GM18507 (cell line): Measurements from ENCODE around the gene DLGAP1.
"Not testable (repeated sequence)": the region's sequence is repeated elsewhere in the genome, so short reads cannot be mapped to it uniquely, and the experiment has no call there.

Experiments used
- DNase-seq: peaks from one replicate; pipeline ENCODE4 v3.0.0; 2011; ENCODE audit warnings: low read depth; ENCODE audit not compliant: insufficient read length; ENCODE audit errors: extremely low spot score
- FAIRE-seq: peaks from 2 replicates; lab custom pipeline; 2011; peaks lifted over from hg19 to GRCh38; lab: Jason Lieb, UNC

The DLGAP1 gene

GRCh38 chr18:4309227-4309626 lies 145.9 kb downstream of the DLGAP1 start:
- DNase-seq, result no peak
- no peak for FAIRE-seq

GRCh38 chr18:4308576-4308975 lies 146.5 kb downstream of the DLGAP1 start:
- DNase-seq (no peak), FAIRE-seq (no peak)

GRCh38 chr18:4299395-4299794 lies 155.7 kb downstream of the DLGAP1 start:
- DNase-seq (no peak), FAIRE-seq (no peak)

- FAIRE-seq, result no peak
Observed at GRCh38 chr18:4293337-4293736, 161.8 kb downstream of the DLGAP1 start.

GRCh38 chr18:4292696-4293095 lies 162.4 kb downstream of the DLGAP1 start:
- FAIRE-seq (no peak), DNase-seq (no peak)

More at GRCh38 chr18:4293337-4293736, 161.8 kb downstream of the DLGAP1 start:
- DNase-seq, result no peak

- not testable (repeated sequence) for FAIRE-seq
Observed at GRCh38 chr18:4287340-4287739, 167.8 kb downstream of the DLGAP1 start.

GRCh38 chr18:4286256-4286655 lies 168.9 kb downstream of the DLGAP1 start:
- DNase-seq (no peak), FAIRE-seq (no peak)

More at GRCh38 chr18:4287340-4287739, 167.8 kb downstream of the DLGAP1 start:
- not testable (repeated sequence) for DNase-seq

- no peak for DNase-seq
- no peak for FAIRE-seq
Observed at GRCh38 chr18:4285525-4285924, 169.6 kb downstream of the DLGAP1 start.

GRCh38 chr18:4284528-4284927 lies 170.6 kb downstream of the DLGAP1 start:
- DNase-seq, result no peak
- FAIRE-seq, result no peak

GRCh38 chr18:4283746-4284291 lies 171.3 kb downstream of the DLGAP1 start:
- no peak for FAIRE-seq
- no peak for DNase-seq

- FAIRE-seq (no peak), DNase-seq (no peak)
Observed at GRCh38 chr18:4282954-4283353, 172.2 kb downstream of the DLGAP1 start.

GRCh38 chr18:4276953-4277585 lies 178.0 kb downstream of the DLGAP1 start:
- no peak for DNase-seq
- FAIRE-seq, result no peak

- FAIRE-seq (no peak), DNase-seq (no peak)
Observed at GRCh38 chr18:4271952-4272351, 183.2 kb downstream of the DLGAP1 start.

- DNase-seq (no peak), FAIRE-seq (no peak)
Observed at GRCh38 chr18:4270988-4271387, 184.1 kb downstream of the DLGAP1 start.

- FAIRE-seq (no peak), DNase-seq (no peak)
Observed at GRCh38 chr18:4270016-4270415, 185.1 kb downstream of the DLGAP1 start.

GRCh38 chr18:4267641-4268040 lies 187.5 kb downstream of the DLGAP1 start:
- FAIRE-seq (no peak), DNase-seq (no peak)

- DNase-seq, result no peak
- FAIRE-seq, result no peak
Observed at GRCh38 chr18:4264347-4264791, 190.7 kb downstream of the DLGAP1 start.

- FAIRE-seq (no peak), DNase-seq (no peak)
Observed at GRCh38 chr18:4260107-4260506, 195.0 kb downstream of the DLGAP1 start.

GRCh38 chr18:4256766-4257417 lies 198.2 kb downstream of the DLGAP1 start:
- DNase-seq (no peak), FAIRE-seq (no peak)

- no peak for DNase-seq
- no peak for FAIRE-seq
Observed at GRCh38 chr18:4254840-4255239, 200.3 kb downstream of the DLGAP1 start.

- DNase-seq, result no peak
- no peak for FAIRE-seq
Observed at GRCh38 chr18:4252829-4253228, 202.3 kb downstream of the DLGAP1 start.
